DOHH2 (cell line): ENCODE results near the gene BMPER.

Experiments used
- H3F3A ChIP-seq: fragments of 200-600 bp; sonication (generic), shearing (Covaris generic); 2 replicates; pipeline ENCODE4 v1.6.0; 2016; ENCODE audit warnings: antibody characterized with exemption, mild to moderate bottlenecking; ENCODE audit not compliant: control insufficient read depth, insufficient read depth
- H3K27ac ChIP-seq: fragments of 200-600 bp; sonication (generic); 2 replicates; pipeline ENCODE4 v1.5.1; 2014; ENCODE audit warnings: low read depth, mild to moderate bottlenecking, low read length, moderate library complexity
- H3K27me3 ChIP-seq: fragments of 200-600 bp; sonication (generic); 2 replicates; pipeline ENCODE4 v1.6.1; 2014; ENCODE audit warnings: mild to moderate bottlenecking, low read length, mixed read lengths; ENCODE audit not compliant: control insufficient read depth
- H3K36me3 ChIP-seq: fragments of 200-600 bp; sonication (generic); 2 replicates; pipeline ENCODE4 v1.6.1; 2014; ENCODE audit warnings: mild to moderate bottlenecking, low read length, moderate library complexity, mixed read lengths; ENCODE audit not compliant: control insufficient read depth
- H3K4me1 ChIP-seq: fragments of 200-600 bp; sonication (generic); 2 replicates; pipeline ENCODE4 v1.6.1; 2014; ENCODE audit warnings: mild to moderate bottlenecking, low read length, mixed read lengths; ENCODE audit not compliant: control insufficient read depth
- H3K4me2 ChIP-seq: fragments of 200-600 bp; sonication (generic); 2 replicates; pipeline ENCODE4 v1.6.0; 2014; ENCODE audit warnings: mild to moderate bottlenecking, low read length, moderate library complexity
- H3K4me3 ChIP-seq: fragments of 200-600 bp; sonication (generic); 2 replicates; pipeline ENCODE4 v1.5.1; 2014; ENCODE audit warnings: mild to moderate bottlenecking, low read length, mixed read lengths
- H3K79me2 ChIP-seq: fragments of 200-600 bp; sonication (generic); 2 replicates; pipeline ENCODE4 v1.6.1; 2014; ENCODE audit warnings: mild to moderate bottlenecking, low read length, mixed read lengths; ENCODE audit not compliant: control insufficient read depth
- H3K9me2 ChIP-seq: fragments of 200-600 bp; sonication (generic); replicated peaks from 2 replicates; pipeline ENCODE4 v1.6.1; 2014; ENCODE audit warnings: mild to moderate bottlenecking, low read length, mixed read lengths; ENCODE audit not compliant: control insufficient read depth
- H3K9me3 ChIP-seq: fragments of 200-600 bp; sonication (generic); 2 replicates; pipeline ENCODE4 v1.6.1; 2014; ENCODE audit warnings: antibody characterized with exemption, low read length, mixed read lengths; ENCODE audit not compliant: control insufficient read depth, insufficient read depth
- H4K20me1 ChIP-seq: fragments of 200-600 bp; sonication (generic); 2 replicates; pipeline ENCODE4 v1.6.0; 2014; ENCODE audit warnings: low read depth, mild to moderate bottlenecking, antibody characterized with exemption, low read length, moderate library complexity; ENCODE audit not compliant: control insufficient read depth, insufficient read depth
- CTCF ChIP-seq: fragments of 200-600 bp; sonication (generic); IDR thresholded peaks from one replicate; pipeline ENCODE4 v1.5.1; 2014; ENCODE audit warnings: antibody characterized with exemption, mild to moderate bottlenecking, low read depth, low read length; ENCODE audit not compliant: poor library complexity, severe bottlenecking
- EZH2phosphoT487 ChIP-seq: fragments of 200-600 bp; sonication (generic); IDR thresholded peaks from 2 replicates; pipeline ENCODE4 v1.6.1; 2017; ENCODE audit warnings: borderline replicate concordance, mild to moderate bottlenecking, antibody characterized with exemption, low read length, moderate library complexity, mixed read lengths

The BMPER gene

GRCh38 chr7:34011017-34011695 is 105.8 kb downstream of the BMPER start:
- Histone ChIP-seq H3K79me2 (no peaks in the 10 kb centered on the region), H3F3A (no peaks in the 10 kb centered on the region), H3K27ac (no peak overlapping the region), H3K4me3 (no peak overlapping the region), H4K20me1 (no peaks in the 10 kb centered on the region), H3K4me2 (no peak overlapping the region), H3K4me1 (no peaks in the 10 kb centered on the region), H3K9me3 (no peaks in the 10 kb centered on the region), H3K27me3 (no peaks in the 10 kb centered on the region), H3K36me3 (no peaks in the 10 kb centered on the region), H3K9me2 (no peaks in the 10 kb centered on the region)
- TF ChIP-seq EZH2phosphoT487 (no peak), CTCF (no peak)

- Histone ChIP-seq H3K4me1 (no peaks in the 10 kb centered on the region), H4K20me1 (no peaks in the 10 kb centered on the region), H3K4me2 (no peak overlapping the region), H3K27ac (no peak overlapping the region), H3K4me3 (no peak overlapping the region), H3K9me3 (no peaks in the 10 kb centered on the region), H3K36me3 (no peaks in the 10 kb centered on the region), H3K27me3 (no peaks in the 10 kb centered on the region), H3K9me2 (no peaks in the 10 kb centered on the region), H3F3A (no peaks in the 10 kb centered on the region), H3K79me2 (no peaks in the 10 kb centered on the region)
- no peak for TF ChIP-seq CTCF
- no peak for TF ChIP-seq EZH2phosphoT487
Measured at GRCh38 chr7:34011696-34012095, 106.4 kb downstream of the BMPER start.

GRCh38 chr7:34013421-34013820 is 108.1 kb downstream of the BMPER start:
- Histone ChIP-seq H3F3A (no peaks in the 10 kb centered on the region), H3K27ac (no peak overlapping the region), H3K9me2 (no peaks in the 10 kb centered on the region), H3K4me3 (no peak overlapping the region), H4K20me1 (no peaks in the 10 kb centered on the region), H3K4me2 (no peak overlapping the region), H3K4me1 (no peaks in the 10 kb centered on the region), H3K9me3 (no peaks in the 10 kb centered on the region), H3K36me3 (no peaks in the 10 kb centered on the region), H3K27me3 (no peaks in the 10 kb centered on the region), H3K79me2 (no peaks in the 10 kb centered on the region)
- TF ChIP-seq CTCF (no peak), EZH2phosphoT487 (no peak)
